Ovary (tissue), 10 donors: Measurements from ENCODE around the gene WDR26. TPM values are rescaled to one million over a fixed set of nuclear protein-coding genes. Genes with fewer than 3 reads are reported as not detected.
"Not testable (repeated sequence)": the region's sequence is repeated elsewhere in the genome, so short reads cannot be mapped to it uniquely, and the experiment has no call there.

Experiments used
- DNase-seq, 5 donors: peaks; one replicate each; pipeline ENCODE4 v3.0.0-alpha.2; 2019 to 2020
- H3K27ac ChIP-seq, 2 donors: fragments of 200-600 bp; one replicate each; pipeline versions ENCODE4 v1.5.1 to v1.8.0; 2019 to 2022
- H3K27me3 ChIP-seq: fragments of 200-600 bp; one replicate; pipeline ENCODE4 v1.8.0; 2022
- H3K36me3 ChIP-seq: fragments of 200-600 bp; sonication (generic); one replicate; pipeline ENCODE4 v1.5.1; 2019
- H3K4me1 ChIP-seq: one replicate; pipeline ENCODE4 v1.8.1; 2013; ENCODE audit warnings: mild to moderate bottlenecking, moderate library complexity; ENCODE audit not compliant: insufficient read depth
- H3K4me3 ChIP-seq: fragments of 200-600 bp; sonication (generic); one replicate; pipeline ENCODE4 v1.5.1; 2017
- H3K9me3 ChIP-seq, 2 donors: fragments of 200-600 bp in 1 of 2; sonication (generic) in 1 of 2; one replicate each; pipeline versions ENCODE4 v1.5.1 to v1.8.1; 2013 to 2019; ENCODE audit warnings: mild to moderate bottlenecking in 1 of 2, moderate library complexity in 1 of 2
- EP300 ChIP-seq: sonication (generic); formaldehyde crosslinking; IDR thresholded peaks from one replicate; pipeline ENCODE4 v1.6.1; 2017; ENCODE audit warnings: antibody characterized with exemption
- POLR2A ChIP-seq: fragments of 450-650 bp; IDR thresholded peaks from one replicate; pipeline ENCODE4 v1.6.1; 2017; ENCODE audit warnings: antibody characterized with exemption, mild to moderate bottlenecking, moderate library complexity
- WGBS, 3 donors: extraction: QIAGEN DNeasy Blood & Tissue Kit in 1 of 3; methylation state at CpG; one replicate each; pipeline versions ENCODE4 v1.1.5 to v1.1.7; 2013 to 2017; 5-methylcytosine and 5-hydroxymethylcytosine counted together
- intact Hi-C, 4 donors: fragments of 100-400 bp; cut with DNase I; formaldehyde crosslinking; loops; one replicate each; pipeline versions ENCODE4 v1.11.0 to v1.15.1; 2022 to 2023
- long read RNA-seq, 3 donors: library from polyadenylated mRNA in 2 of 3; unstranded in 2 of 3; transcript quantifications; one replicate each; pipeline ENCODE4 v2.0.0 and lab custom pipeline, GENCODE V29; 2021 to 2026
- polyA plus RNA-seq, 2 donors: library from polyadenylated mRNA; stranded (reverse); fragments of 200-250 nt in 1 of 2; fragments of 350-450 nt in 1 of 2; fragmentation: Illumina TruSeq in 1 of 2; extraction: RNeasy Lipid Tissue Mini Kit (QIAGEN cat#74804) in 1 of 2; gene quantifications; one replicate each; pipeline ENCODE4 v1.2.3, GENCODE V29; 2013 to 2014
- total RNA-seq, 7 donors: library from RNA; depleted of rRNA in 2 of 7; stranded (reverse); fragments of >200 nt in 2 of 7; fragmentation: NEBNext Ultra II Directional in 3 of 7; extraction: Animal tissue kit (Norgen Biotek cat#: 25700) in 3 of 7; gene quantifications; one replicate each; pipeline versions ENCODE4 v1.1.0 to v1.2.4, GENCODE V29; 2016 to 2023
- TF ChIP-seq, protein P1 (sequence below), 3 donors: fragments of 450-650 bp in 2 of 3; fragments of 200-600 bp in 1 of 3; IDR thresholded peaks; one replicate each; pipeline versions ENCODE4 v1.5.1 to v1.8.0; 2016 to 2022; ENCODE audit warnings: antibody characterized with exemption in 3 of 3, mild to moderate bottlenecking in 1 of 3
- donor health status: DM: no; HTN: no; CAD: no; lungs with moderate emphysema.
- donor health status: DM: no; HTN: no; CAD: no.
- donor health status: Bipolar disorder and iron deficiency.
- donor health status: DM: yes; HTN: yes; CAD: no.
- donor health status: DM: no; HTN: no; CAD: no.
- donor health status: DM: yes; HTN: yes; CAD: no.

WDR26 gene
- total RNA-seq (10 to 100 TPM; 50.4 to 66.5 (median 57.9) TPM), polyA plus RNA-seq (10 to 100 TPM; 28.5 to 55.7 TPM)
- long read RNA-seq, donor 1, partial matches to known transcripts = 2 of 10 reads
- long read RNA-seq, donor 1, other reads (novel, unspliced or antisense) = 8 of 10 reads
- long read RNA-seq, donor 2, full-length matches to known transcripts = 3 of 3 reads
- long read RNA-seq, donor 2, partial matches to known transcripts = 0 of 3 reads
- long read RNA-seq, donor 2, other reads (novel, unspliced or antisense) = 0 of 3 reads
- long read RNA-seq, donor 3, full-length matches to known transcripts = 3 of 18 reads
- long read RNA-seq, donor 3, partial matches to known transcripts = 3 of 18 reads
- long read RNA-seq, donor 3, other reads (novel, unspliced or antisense) = 12 of 18 reads

DNA sequence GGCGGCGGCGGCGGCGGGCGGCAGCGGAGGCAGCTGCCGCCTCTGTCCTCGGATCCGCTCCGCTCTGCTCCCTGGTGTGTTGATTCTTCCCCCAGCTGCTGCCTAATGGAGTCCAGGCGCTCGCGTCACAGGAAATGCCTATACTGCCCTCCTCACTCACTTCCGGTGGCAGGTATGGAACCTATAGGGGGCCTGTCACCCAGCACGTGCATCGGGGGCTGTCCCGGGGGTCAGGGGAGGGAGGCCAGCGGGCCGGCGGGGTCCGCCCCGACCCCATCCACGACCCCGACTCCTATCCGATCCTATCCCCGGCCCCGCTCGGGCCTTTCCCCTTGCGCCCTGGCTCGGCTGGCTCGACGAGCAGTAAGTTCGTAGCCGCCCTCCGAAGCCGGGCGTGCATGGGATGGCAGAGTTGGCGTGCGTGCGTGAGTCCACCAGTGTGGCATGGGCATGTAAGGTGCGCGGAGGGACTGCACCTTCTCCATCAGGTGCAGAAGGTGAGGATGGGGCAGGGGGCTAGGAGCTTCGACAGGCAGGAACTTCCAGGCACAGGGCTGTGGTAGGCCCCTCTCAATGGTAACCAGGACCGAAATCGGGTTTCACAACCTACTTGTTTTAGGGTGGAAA lies at the start of gene WDR26:
Gene WDR26 (minus strand): TSS at position 107 of the 627 bp plus-strand sequence.
- intact Hi-C loops = no loop called here
- 0% methylated on average over 26 to 46 of the region's 46 CpGs for WGBS, 3 donors
- Histone ChIP-seq H3K27me3 (no peaks in the 10 kb centered on the region), H3K4me3 (peak within 1 kb of the TSS; percentile 96), H3K36me3 (no peaks in the 10 kb centered on the region), H3K27ac (peak within 1 kb of the TSS; percentile 91 to 96), H3K9me3 (no peaks in the 10 kb centered on the region), H3K4me1 (peaks cover 5% of the 10 kb centered on the region)
- no peak for TF ChIP-seq EP300
- TF ChIP-seq, protein P1, sequence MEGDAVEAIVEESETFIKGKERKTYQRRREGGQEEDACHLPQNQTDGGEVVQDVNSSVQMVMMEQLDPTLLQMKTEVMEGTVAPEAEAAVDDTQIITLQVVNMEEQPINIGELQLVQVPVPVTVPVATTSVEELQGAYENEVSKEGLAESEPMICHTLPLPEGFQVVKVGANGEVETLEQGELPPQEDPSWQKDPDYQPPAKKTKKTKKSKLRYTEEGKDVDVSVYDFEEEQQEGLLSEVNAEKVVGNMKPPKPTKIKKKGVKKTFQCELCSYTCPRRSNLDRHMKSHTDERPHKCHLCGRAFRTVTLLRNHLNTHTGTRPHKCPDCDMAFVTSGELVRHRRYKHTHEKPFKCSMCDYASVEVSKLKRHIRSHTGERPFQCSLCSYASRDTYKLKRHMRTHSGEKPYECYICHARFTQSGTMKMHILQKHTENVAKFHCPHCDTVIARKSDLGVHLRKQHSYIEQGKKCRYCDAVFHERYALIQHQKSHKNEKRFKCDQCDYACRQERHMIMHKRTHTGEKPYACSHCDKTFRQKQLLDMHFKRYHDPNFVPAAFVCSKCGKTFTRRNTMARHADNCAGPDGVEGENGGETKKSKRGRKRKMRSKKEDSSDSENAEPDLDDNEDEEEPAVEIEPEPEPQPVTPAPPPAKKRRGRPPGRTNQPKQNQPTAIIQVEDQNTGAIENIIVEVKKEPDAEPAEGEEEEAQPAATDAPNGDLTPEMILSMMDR (IDR thresholded peaks at IDR 0.05) = no peak
- TF ChIP-seq POLR2A = peak; percentile 4
- DNase-seq = peak; percentile 73 to 80 (median 77)

DNA sequence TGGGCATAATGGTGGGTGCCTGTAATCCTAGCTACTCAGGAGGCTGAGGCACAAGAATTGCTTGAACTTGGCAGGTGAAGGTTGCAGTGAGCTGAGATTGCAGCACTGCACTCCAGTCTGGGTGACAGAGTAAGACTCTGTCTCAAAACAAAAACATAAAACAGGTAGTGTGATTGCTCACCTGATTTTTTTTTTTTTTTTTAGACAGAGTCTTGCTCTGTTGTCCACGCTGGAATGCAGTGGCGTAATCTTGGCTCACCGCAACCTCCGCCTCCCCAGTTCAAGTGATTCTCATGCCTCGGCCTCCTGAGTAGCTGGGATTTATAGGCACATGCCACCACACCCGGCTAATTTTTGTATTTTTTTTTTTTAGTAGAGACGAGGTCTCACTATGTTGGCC lies 48.6 kb upstream of the WDR26 start:
- H3K27ac ChIP-seq, H3K36me3 ChIP-seq, H3K4me1 ChIP-seq, DNase-seq, intact Hi-C loops, H3K27me3 ChIP-seq, H3K4me3 ChIP-seq, H3K9me3 ChIP-seq: not testable (repeated sequence)
- 95 to 97% (median 95%) methylated on average over 7 of the region's 7 CpGs for WGBS, 3 donors

DNA sequence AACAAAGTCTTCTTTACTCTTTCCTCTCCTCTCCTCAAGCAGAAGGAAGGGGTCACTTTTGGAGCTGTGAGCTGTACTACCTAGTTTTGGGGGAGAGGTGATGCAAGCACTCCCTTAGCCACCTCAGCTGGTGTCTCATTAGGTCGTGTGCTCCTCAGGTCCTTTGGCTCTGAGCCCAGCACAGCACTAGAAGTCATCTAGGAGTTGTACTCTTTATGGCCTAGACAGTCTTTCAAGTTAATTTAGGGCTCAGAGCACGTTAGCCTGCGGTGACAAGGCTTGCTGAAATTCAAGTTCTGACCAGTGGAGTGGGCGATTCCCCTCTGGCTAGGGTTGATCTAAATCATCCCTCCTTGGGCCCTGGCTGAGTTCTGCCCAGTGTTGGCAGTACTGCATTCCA lies 48.0 kb upstream of the WDR26 start:
- Histone ChIP-seq H3K9me3 (no peaks in the 10 kb centered on the region), H3K27me3 (no peaks in the 10 kb centered on the region), H3K4me3 (no peak overlapping the region), H3K4me1 (no peaks in the 10 kb centered on the region), H3K27ac (no peak overlapping the region), H3K36me3 (no peaks in the 10 kb centered on the region)
- DNase-seq = no peak
- TF ChIP-seq EP300 (no peak), POLR2A (no peak)
- TF ChIP-seq, protein P1 (IDR thresholded peaks at IDR 0.05) = no peak
- 62 to 69% (median 64%) methylated on average over 4 of the region's 4 CpGs for WGBS, 3 donors
- intact Hi-C loops = no loop called here

DNA sequence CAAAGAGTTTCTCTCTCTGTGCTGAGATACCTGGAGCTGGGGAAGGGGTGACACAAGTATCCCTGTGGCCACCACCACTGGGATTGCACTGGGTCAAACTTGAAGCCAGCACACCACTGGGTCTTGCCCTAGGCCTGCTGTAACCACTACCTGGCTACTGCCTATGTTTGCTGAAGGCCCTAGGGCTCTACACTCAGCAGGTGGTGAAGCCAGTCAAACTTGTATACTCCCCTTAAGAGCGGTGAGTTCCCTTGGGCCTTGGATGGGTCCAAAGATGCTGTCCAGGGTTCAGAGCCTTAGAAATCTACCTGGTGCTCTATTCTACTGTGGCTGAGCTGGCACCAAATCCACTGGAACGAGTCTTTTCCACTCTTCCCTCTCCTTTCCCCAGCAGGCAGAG lies 47.0 kb upstream of the WDR26 start:
- 88 to 90% (median 88%) methylated on average over 2 of the region's 2 CpGs for WGBS, 3 donors
- H3K27ac ChIP-seq = no peak overlapping the region
- no peak for TF ChIP-seq POLR2A
- TF ChIP-seq, protein P1 (IDR thresholded peaks at IDR 0.05) = no peak
- no peak for TF ChIP-seq EP300

DNA sequence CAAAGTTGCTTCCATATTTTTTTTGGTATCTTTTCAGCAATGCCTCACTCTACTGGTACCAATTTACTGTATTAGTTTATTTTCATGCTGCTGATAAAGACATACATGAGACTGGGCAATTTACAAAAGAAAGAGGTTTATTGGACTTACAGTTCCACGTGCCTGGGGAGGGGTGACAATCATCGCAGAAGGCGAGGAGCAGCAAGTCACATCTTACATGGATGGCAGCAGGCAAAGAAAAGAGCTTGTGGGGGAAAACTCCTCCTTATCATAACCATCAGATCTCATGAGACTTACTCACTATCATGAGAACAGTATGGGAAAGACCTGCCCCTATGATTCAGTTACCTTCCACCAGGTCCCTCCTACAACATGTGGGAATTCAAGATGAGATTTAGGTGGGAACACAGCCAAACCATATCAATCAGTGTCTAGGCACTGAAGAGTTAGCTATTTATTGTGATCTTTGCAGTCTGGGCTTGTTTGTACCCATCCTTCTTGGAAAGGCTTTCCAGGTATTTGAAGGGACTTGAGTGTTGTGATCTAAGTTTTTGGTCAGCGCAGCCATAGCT lies 46.4 kb upstream of the WDR26 start:
- H3K36me3 ChIP-seq, DNase-seq, H3K4me3 ChIP-seq, H3K27me3 ChIP-seq, H3K9me3 ChIP-seq, intact Hi-C loops, H3K4me1 ChIP-seq, H3K27ac ChIP-seq: not testable (repeated sequence)
- WGBS, 3 donors = 96 to 98% (median 96%) methylated on average over 4 of the region's 4 CpGs

More for the DNA sequence above, 47.0 kb upstream of the WDR26 start:
- Histone ChIP-seq H3K36me3 (no peaks in the 10 kb centered on the region), H3K4me3 (no peak overlapping the region), H3K9me3 (no peaks in the 10 kb centered on the region), H3K27me3 (no peaks in the 10 kb centered on the region), H3K4me1 (no peaks in the 10 kb centered on the region)
- intact Hi-C loops = no loop called here
- DNase-seq = no peak

- H3K9me3 ChIP-seq, H3K4me1 ChIP-seq, H3K27ac ChIP-seq, intact Hi-C loops, DNase-seq, H3K36me3 ChIP-seq, H3K4me3 ChIP-seq, H3K27me3 ChIP-seq: not testable (repeated sequence)
- WGBS, 3 donors = 90 to 100% (median 96%) methylated on average over 3 of the region's 3 CpGs
Measured at GRCh38 chr1:224480200-224480599, 45.6 kb upstream of the WDR26 start.
